H1 (cell line): ENCODE data around the gene CCBE1.

Experiments
- CBX8 ChIP-seq: fragments of 300-800, 300-1000 bp; sonication (generic); IDR thresholded peaks from 2 replicates; pipeline ENCODE4 v1.7.1; 2016; ENCODE audit warnings: low read depth, low read length, borderline replicate concordance
- CREB1 ChIP-seq: IDR thresholded peaks from 2 replicates; pipeline ENCODE4 v1.6.1; 2012; ENCODE audit warnings: inconsistent platforms
- EGR1 ChIP-seq: IDR thresholded peaks from 2 replicates; pipeline ENCODE4 v1.6.1; 2011; ENCODE audit warnings: low read depth, low read length, borderline replicate concordance
- EP300 ChIP-seq, 2 experiments: IDR thresholded peaks; 1 replicate in 1 of 2; 2 replicates in 1 of 2; pipeline ENCODE4 v1.6.1; 2011 to 2012; ENCODE audit warnings: low read depth in 2 of 2, low read length in 2 of 2, mild to moderate bottlenecking in 2 of 2, borderline replicate concordance in 1 of 2, inconsistent platforms in 1 of 2, moderate library complexity in 1 of 2
- KDM1A ChIP-seq: fragments of 200-600, 300-600 bp; sonication (generic); IDR thresholded peaks from 2 replicates; pipeline ENCODE4 v1.7.1; 2016; ENCODE audit warnings: mild to moderate bottlenecking, low read length, borderline replicate concordance
- POLR2A ChIP-seq, 2 experiments: IDR thresholded peaks; 1 replicate in 1 of 2; 2 replicates in 1 of 2; pipeline ENCODE4 v1.6.1; 2011; ENCODE audit warnings: low read depth in 2 of 2, low read length in 2 of 2, mild to moderate bottlenecking in 2 of 2; ENCODE audit errors: control extremely low read depth in 1 of 2
- POLR2AphosphoS5 ChIP-seq: IDR thresholded peaks from 2 replicates; pipeline ENCODE4 v1.6.1; 2011; ENCODE audit warnings: low read depth, low read length
- POU5F1 ChIP-seq: IDR thresholded peaks from 2 replicates; pipeline ENCODE4 v1.6.1; 2011; ENCODE audit warnings: low read depth, mild to moderate bottlenecking, low read length, moderate library complexity
- SAP30 ChIP-seq: fragments of 300-600 bp; sonication (generic); IDR thresholded peaks from 2 replicates; pipeline ENCODE4 v1.7.1; 2012; ENCODE audit warnings: low read length, moderate library complexity, mild to moderate bottlenecking, inconsistent platforms; ENCODE audit not compliant: insufficient read depth, insufficient replicate concordance
- SP1 ChIP-seq: IDR thresholded peaks from 2 replicates; pipeline ENCODE4 v1.6.1; 2011; ENCODE audit warnings: low read depth, low read length
- TF ChIP-seq, protein P1 (sequence below), 3 experiments: IDR thresholded peaks; 1 replicate in 2 of 3; 2 replicates in 1 of 3; pipeline versions ENCODE4 v1.5.1 to v1.6.1; 2011; ENCODE audit warnings: low read length in 3 of 3, mild to moderate bottlenecking in 3 of 3, inconsistent platforms in 2 of 3, low read depth in 1 of 3, moderate library complexity in 1 of 3; ENCODE audit not compliant: insufficient read depth in 1 of 3; ENCODE audit errors: control extremely low read depth in 1 of 3
- TF ChIP-seq, protein P2 (sequence below): IDR thresholded peaks from 2 replicates; pipeline ENCODE4 v1.6.1; 2011; ENCODE audit warnings: low read length, improper control_type of control experiment

DNA sequence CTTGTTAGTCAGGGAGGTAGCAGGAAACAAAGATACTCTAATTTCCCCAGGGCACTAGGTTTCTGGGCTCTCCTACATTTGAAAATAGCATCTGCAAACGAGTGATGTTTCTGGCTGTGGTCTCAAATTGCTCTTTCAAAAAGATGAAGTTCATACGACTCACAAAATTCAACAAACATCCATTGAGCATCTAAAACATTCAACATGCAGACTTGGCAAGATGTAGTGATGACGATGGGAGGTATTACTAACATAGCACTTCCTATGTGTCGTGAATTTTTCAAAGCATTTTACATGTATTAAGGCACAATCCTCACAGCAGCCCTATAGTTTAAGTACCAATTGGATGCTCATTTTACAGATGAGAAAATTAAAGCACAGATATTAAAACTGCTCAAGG lies 5.2 kb downstream of the CCBE1 start:
- TF ChIP-seq EP300 (IDR thresholded peaks at IDR 0.05; ENCODE audit: borderline replicate concordance in 1 of 2, low read depth in 2 of 2, low read length in 2 of 2) (no peak), SAP30 (no peak), POU5F1 (no peak), SP1 (no peak), POLR2A (IDR thresholded peaks at IDR 0.05; ENCODE audit: control extremely low read depth in 1 of 2, low read depth in 2 of 2, low read length in 2 of 2) (no peak), CBX8 (no peak), CREB1 (no peak), EGR1 (no peak), KDM1A (no peak), POLR2AphosphoS5 (no peak)
- TF ChIP-seq, protein P1, sequence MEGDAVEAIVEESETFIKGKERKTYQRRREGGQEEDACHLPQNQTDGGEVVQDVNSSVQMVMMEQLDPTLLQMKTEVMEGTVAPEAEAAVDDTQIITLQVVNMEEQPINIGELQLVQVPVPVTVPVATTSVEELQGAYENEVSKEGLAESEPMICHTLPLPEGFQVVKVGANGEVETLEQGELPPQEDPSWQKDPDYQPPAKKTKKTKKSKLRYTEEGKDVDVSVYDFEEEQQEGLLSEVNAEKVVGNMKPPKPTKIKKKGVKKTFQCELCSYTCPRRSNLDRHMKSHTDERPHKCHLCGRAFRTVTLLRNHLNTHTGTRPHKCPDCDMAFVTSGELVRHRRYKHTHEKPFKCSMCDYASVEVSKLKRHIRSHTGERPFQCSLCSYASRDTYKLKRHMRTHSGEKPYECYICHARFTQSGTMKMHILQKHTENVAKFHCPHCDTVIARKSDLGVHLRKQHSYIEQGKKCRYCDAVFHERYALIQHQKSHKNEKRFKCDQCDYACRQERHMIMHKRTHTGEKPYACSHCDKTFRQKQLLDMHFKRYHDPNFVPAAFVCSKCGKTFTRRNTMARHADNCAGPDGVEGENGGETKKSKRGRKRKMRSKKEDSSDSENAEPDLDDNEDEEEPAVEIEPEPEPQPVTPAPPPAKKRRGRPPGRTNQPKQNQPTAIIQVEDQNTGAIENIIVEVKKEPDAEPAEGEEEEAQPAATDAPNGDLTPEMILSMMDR (IDR thresholded peaks at IDR 0.05; ENCODE audit: control extremely low read depth in 1 of 3, insufficient read depth in 1 of 3, low read depth in 1 of 3, low read length in 3 of 3) = no peak
- TF ChIP-seq, protein P2, sequence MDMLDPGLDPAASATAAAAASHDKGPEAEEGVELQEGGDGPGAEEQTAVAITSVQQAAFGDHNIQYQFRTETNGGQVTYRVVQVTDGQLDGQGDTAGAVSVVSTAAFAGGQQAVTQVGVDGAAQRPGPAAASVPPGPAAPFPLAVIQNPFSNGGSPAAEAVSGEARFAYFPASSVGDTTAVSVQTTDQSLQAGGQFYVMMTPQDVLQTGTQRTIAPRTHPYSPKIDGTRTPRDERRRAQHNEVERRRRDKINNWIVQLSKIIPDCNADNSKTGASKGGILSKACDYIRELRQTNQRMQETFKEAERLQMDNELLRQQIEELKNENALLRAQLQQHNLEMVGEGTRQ = no peak
